Measurements from ENCODE around the gene G3BP1.
"Not testable (repeated sequence)": the region's sequence is repeated elsewhere in the genome, so short reads cannot be mapped to it uniquely, and the experiment has no call there.

G3BP1 gene

GRCh38 chr5:151771259-151772028, at the start of gene G3BP1:
G3BP1 (plus strand) TSS chr5:151771954; CDS start chr5:151786621, 14,667 bp downstream.
- DNase-seq = peak; percentile 100

GRCh38 chr5:151722546-151722945, 49.2 kb upstream of the G3BP1 start:
- no peak for DNase-seq

DNA sequence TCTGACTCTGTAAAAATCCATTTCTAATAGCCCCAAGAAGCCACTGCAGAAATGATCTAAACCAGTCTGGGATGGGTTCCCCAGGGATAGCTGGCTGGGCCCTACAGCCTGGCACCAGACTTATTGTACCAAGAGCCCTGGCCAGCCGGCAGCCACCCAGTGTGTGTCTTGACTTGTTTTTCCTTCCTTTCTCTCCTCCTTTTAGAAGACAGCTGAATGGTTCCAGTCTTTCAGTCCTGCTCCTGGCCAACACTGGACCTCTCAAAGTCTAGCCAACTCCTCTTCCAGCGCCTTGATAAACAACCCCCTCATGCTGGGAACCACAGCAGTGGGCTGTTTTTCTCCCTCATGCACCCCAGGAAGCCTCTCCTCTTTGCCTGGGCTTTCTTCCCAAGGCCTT, 47.4 kb upstream of the G3BP1 start:
- DNase-seq = no peak

DNA sequence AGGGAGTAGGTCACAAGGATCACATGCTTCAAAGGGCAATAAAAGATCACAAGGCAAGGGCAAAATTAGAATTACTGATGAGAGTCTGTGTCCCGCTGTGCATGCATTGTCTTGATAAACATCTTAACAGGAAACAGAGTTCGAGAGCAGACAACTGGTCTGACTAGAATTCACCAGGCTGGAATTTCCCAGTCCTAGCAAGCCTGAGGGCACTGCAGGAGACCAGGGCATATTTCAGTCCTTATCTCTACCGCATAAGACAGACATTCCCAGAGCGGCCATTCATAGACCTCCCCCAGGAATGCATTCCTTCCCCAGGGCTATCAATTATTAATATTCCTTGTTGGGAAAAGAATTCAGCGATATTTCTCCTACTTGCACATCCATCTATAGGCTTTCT, 42.2 kb upstream of the G3BP1 start:
- DNase-seq = not testable (repeated sequence)

DNA sequence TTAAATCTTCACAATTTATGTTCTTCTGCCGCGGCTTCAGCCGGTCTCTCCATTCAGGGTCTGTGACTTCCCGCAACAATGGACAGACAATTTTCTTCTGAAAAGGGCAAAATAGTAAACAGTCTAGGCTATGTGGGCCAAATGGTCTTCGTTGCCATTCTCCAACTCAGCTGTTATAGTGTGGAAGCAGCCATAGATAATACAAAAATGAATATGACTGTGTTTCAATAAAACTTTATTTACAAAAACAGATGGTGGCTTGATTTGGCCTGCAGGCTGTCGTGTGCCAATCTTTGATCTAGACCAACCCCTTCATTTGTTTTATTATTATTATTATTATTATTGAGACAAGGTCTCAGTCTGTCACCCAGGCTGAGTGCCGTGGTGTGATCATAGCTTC, 41.4 kb upstream of the G3BP1 start:
- DNase-seq = no peak

DNA sequence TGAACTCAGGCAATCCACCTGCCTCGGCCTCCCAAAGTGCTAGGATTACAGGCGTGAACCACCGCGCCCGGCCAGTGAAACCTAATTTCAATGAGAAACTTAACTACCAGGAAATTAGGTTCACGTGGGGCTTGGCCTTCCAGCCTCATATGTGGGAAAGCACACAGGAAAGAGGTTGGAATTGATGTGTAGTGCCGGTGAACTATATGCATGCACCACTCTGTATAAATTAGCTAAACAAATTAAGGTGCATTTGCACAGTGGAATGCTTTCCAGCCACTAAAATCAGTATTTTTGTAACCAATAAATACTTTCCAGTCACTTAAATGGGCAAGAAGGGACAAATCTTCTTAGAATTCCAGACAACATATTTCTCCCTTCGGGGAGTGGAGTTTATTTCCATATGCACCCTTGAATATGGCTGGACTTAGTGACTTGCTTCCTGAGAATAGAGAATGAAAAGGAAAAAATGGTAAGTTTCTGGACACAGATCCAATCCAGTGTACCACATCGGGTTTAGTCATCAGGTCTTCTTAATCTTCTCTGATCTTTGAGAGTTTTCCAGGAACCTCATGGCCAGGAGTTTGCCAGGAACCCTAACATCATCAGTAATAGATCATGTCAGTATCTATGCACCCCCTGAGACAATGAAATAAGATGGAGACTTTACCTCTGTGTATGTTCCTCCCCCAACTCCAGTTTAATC, 38.2 kb upstream of the G3BP1 start:
- no peak for DNase-seq

- no peak for DNase-seq
Measured at GRCh38 chr5:151734064-151734408, 37.7 kb upstream of the G3BP1 start.

GRCh38 chr5:151735646-151736045, 36.1 kb upstream of the G3BP1 start:
- DNase-seq = no peak

GRCh38 chr5:151737431-151737830, 34.3 kb upstream of the G3BP1 start:
- no peak for DNase-seq

GRCh38 chr5:151738125-151738848, 33.5 kb upstream of the G3BP1 start:
- no peak for DNase-seq

GRCh38 chr5:151739395-151739794, 32.4 kb upstream of the G3BP1 start:
- no peak for DNase-seq

GRCh38 chr5:151739939-151740335, 31.8 kb upstream of the G3BP1 start:
- DNase-seq = no peak

DNA sequence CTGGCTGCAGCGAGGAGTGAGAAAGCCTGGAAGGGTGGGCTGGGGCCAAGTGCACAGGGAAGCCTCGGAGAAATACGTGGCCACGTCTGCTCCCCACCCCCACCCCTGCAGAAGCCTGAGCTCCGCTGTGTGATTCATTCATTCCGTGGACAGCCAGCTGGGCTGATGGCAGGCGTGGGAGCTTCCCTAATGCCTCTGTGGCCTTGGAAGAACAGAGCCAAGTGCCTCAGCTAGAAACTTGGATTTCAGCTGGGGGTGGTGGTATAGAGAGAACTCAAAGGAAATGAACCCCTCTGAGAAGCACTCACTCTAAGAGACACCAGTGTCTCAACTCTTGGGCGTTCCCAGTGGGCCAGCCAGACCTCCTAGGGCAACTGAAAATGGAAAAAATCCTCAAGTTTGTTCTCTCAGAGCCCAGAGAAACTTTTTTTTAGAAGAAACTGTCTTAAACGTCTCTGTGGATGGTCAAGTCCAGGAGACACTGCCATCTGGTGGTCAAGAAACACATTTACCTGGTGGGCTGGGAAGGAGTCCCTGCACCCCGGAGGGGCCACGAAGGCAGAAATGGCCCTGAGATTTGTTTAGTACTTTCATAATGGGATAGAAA, 31.3 kb upstream of the G3BP1 start:
- peak; percentile 60 for DNase-seq

GRCh38 chr5:151740958-151741373, 30.8 kb upstream of the G3BP1 start:
- no peak for DNase-seq

DNA sequence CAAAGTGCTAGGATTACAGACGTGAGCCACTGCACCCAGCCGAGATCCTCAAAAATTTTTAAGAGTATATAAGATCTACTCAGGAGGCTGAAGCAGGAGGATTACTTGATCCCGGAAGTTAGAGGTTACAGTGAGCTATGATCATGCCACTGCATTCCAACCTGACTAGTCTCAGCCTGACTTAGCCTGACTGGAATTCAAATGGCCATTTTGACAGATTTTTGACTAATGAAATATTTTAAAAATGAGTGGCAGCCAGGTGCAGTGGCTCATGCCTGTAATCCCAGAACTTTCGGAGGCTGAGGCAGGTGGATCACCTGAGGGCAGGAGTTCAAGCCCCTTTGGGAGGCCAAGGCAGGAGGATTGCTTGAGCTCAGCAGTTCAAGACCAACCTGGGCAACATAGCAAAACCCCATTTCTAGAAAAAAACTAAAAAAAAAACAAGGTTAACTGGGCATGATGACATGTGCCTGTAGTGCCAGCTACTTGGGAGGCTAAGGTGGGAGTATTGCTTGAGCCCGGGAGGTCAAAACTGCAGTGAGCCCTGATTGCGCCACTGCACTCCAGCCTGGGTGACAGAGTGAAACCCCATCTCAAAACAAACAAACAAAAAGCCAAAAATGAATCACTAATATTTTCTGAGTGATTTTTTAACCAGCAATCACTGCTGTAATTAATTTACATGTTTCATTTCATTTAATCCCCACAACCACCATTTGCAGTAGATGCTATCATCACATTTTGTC, 29.9 kb upstream of the G3BP1 start:
- DNase-seq = no peak

DNA sequence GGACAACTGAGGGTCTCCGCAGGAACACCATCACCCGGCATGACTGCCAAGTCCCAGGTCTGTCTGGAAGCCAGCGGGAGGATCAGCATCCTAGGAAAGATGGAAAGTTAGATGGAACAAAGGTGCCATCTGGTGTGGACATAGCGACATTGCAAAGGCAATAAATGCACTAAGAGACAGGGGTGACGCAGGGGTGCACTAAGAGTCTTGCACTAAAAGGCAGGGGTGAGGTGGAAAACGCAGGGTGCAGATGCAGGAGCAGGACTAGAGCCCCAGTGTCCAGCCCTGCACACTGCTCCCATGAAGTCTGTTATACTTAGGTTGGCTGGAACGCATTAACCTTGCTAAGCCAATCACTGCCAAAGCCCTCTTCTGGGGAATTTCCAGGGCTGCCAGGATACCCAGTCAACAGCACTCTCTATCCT, 28.9 kb upstream of the G3BP1 start:
- DNase-seq = no peak

DNA sequence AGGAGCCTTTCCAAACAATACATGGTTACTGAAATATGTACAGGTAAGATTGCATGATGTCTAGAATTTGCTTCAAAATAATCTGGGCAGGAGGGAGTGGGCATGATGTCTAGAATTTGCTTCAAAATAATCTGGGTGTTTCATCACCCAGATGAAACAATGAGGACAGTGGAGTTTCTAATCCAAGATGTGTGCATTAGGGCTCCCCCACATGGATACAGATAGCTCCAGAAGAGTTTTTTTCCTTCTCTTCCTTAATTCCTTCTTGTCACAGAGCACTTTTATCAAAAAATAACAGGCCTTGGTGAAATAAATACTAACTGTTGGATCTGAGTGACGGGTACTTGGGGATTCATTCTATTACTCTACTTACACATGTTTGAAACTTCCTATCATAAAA, 28.2 kb upstream of the G3BP1 start:
- DNase-seq = no peak

DNA sequence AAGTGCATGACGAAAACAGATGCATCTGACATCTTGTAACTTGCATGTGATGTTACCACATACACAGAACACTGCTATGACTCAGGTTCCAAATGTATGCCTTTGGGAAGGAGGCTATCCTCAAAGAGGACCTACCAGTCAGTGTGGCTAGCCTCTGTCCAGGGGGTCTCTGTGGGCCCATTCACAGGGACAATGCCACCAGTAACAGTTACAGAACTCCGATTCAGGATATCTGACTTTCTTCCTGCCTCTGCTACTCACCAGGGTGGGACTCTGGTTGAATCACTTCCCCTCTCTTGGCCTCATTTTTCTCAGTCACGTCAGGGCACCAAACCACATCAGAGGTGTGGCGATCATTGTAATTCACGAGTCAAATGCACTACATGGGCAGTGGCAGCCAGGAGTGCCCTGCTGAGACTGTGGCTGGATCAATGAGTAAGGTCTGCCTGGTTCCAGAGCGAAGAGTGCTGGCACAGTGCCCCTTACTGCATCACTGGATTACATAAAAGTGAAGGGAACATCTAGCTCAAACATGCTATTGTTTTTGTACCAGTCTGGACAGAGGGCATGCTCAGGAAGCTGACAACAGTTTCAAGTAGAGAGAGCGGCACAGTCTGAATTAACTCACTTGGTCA, 26.6 kb upstream of the G3BP1 start:
- DNase-seq = no peak

DNA sequence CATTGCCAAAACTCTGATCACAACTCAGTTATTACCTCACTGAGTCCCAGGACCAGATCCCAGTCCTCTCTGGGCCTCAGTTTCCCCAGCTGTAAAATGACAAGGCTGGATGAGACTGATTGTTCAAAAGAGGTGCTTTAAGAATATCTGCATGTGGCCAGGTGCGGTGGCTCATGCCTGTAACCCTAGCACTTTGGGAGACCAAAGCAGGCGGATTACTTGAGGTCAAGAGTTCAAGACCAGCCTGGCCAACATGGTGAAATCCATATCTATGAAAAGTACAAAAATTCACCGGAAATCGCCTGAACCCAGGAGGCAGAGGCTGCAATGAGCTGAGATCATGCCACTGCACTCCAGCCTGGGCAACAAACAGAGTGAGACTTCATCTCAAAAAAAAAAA, 21.6 kb upstream of the G3BP1 start:
- peak; percentile 51 for DNase-seq

- no peak for DNase-seq
Measured at GRCh38 chr5:151751091-151751490, 20.7 kb upstream of the G3BP1 start.

GRCh38 chr5:151751593-151751992, 20.2 kb upstream of the G3BP1 start:
- DNase-seq = no peak

DNA sequence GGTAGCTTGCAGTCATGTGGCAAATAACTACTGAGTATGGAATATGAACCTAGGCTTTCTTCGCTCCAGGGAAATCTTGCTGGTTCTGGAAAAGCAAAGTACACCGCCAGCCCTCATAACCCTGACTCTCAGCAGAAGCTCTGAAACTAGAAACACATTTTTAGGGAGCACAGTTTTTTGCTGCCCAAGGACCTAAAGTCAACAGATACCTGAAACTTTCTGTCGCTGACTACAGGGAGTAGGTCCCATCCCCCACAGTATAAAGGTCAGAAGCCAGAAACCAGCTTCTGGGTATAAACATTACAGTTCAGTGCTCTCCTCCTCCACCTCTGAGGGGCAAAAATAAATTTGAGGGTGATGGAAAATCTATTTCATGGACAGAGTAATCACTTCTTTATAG, 16.4 kb upstream of the G3BP1 start:
- DNase-seq = peak; percentile 78

Data from RPMI8226 (cell line).